HG03159 (cell line): Measurements from ENCODE around the gene BTC.
"Not testable (repeated sequence)": the region's sequence is repeated elsewhere in the genome, so short reads cannot be mapped to it uniquely, and the experiment has no call there.

Experiments
- ATAC-seq: cut with Tn5 transposase; IDR thresholded peaks from one replicate; pipeline ENCODE4 v1.9.1; 2021; ENCODE audit warnings: mild to moderate bottlenecking, moderate library complexity; ENCODE audit not compliant: unreplicated experiment

The BTC gene, protein sequence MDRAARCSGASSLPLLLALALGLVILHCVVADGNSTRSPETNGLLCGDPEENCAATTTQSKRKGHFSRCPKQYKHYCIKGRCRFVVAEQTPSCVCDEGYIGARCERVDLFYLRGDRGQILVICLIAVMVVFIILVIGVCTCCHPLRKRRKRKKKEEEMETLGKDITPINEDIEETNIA

GRCh38 chr4:74794382-74795010, at the start of gene BTC:
TSS of gene BTC (minus strand) at chr4:74794523. CDS start at chr4:74794325, 198 bp downstream.
- ATAC-seq, result no peak

DNA sequence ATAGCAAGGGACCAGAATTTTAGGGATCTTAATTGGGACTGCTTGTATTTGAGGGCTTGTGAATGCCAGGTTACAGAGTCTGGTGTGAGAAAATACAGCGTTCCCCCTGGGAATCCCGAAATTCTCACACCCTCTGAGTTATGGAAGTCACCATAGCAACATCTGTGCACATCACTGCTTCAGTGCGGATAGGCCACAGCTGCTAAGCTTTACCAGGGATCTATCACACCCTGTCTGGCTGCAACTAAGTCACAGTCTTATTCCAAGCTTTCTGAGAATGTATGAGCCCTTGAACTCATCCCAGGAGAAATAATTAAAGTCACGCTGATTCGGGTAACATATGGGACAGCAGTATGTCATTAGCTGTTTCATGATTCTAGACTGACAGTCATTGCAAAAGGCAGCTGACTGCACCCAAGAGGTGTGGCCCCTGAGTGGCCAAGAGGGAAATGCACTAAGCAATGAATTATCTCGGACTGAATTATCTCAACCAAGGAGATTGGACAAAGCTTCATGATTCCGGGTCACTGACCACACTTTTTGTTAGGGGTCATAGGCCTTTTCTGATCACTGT, 46.7 kb upstream of the BTC start:
- ATAC-seq, result no peak

DNA sequence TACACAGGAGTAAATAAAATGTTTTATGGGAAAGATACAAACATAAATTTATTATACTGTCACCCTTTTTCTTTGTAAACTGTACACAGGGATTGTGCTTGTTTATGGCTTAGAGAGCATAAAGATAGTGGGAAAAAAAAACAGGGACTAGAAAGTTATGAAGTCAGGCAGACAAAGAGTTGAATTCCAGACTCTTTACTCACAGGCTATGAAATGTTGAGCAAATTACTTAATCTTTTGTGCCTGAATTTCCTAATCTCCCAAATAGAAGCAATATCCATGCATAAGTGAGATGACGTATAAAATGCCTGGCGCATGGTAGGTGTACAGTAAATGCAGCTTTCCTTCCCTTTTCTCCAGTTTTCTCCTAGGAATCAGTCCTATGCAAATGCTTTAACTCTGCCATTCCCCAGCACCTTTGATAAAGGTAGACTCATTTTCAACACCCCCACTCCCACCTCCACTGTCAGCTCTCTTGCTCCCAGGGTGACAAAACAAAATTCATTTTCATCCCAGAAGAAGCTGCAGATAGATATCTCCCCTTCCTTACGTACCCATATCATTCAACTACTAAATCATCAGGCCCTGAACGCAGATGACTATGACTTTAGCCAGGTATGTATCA, 44.5 kb upstream of the BTC start:
- no peak for ATAC-seq

DNA sequence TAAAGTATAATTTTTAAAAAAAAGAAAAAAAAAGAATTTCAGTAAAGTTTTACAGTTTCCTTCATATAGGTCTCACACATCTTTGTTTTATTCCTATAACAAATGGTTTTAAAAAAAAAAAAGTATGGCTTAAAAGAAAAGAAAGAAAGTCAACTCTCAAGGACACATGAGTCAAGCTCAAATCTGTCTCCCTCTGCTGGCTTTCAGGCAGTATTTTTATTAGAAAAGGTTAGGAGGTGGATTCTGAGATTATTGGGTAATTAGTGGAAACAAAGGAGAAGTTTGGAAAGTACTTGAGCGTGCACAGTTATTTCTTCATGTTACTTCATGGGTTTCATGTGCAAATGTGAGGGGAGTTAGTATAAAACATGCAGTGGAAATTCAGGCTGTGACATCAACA, 36.6 kb upstream of the BTC start:
- no peak for ATAC-seq

- peak; percentile 85 for ATAC-seq
Observed at GRCh38 chr4:74823194-74823593, 28.9 kb upstream of the BTC start.

DNA sequence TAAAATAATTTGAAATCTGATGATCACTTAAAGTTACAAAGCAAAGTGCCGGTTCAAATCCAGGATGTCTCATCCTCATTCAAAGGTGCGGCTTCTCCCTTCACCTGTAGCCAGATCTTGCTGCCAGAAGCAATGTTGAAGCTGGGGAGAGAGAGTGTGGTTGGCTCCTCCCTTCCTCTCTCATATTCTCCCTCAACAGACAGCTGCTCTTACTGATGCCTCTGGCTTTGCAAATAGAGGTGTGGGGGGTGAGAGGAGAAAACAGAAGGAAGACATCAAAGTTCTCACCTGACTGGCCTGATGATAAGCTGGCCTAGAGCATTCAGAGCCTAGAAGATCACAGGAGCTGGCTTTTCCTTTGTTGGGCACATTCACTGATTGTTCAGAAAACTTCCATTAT, 28.3 kb upstream of the BTC start:
- no peak for ATAC-seq

- ATAC-seq, result no peak
Observed at GRCh38 chr4:74821541-74821940, 27.2 kb upstream of the BTC start.

DNA sequence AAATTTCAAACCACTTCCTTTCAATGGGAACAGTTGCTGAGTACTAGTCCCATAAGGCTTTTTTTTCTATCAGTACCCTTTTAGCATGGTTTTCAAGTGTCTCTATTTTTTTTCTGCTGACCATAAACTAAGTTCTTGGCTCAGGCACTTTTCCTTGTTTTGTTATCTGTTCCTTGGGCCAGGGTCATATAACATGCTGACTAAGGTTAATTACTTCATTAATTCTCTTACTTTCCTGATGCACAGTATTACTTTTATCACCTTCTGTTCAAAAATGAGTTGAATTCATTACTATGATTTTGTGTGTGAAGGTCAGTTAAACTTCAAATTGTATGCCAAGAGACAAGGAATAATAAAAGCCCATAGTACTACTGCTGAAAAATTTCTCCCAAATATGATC, 19.7 kb upstream of the BTC start:
- no peak for ATAC-seq

DNA sequence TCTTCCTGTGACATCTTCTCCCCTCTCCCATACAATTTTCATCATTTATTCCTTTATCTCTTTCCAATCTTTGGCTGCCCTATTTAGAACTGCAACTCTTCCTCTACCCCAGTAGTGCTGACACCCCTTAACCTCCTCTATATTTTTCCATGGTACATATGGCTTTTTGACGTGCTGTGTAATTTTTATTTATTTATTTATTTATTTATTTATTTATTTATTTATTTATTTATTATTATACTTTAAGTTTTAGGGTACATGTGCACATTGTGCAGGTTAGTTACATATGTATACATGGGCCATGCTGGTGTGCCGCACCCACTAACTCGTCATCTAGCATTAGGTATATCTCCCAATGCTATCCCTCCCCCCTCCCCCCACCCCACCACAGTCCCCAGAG, 17.7 kb upstream of the BTC start:
- ATAC-seq, result not testable (repeated sequence)

- ATAC-seq, result no peak
Observed at GRCh38 chr4:74805601-74806000, 11.3 kb upstream of the BTC start.

DNA sequence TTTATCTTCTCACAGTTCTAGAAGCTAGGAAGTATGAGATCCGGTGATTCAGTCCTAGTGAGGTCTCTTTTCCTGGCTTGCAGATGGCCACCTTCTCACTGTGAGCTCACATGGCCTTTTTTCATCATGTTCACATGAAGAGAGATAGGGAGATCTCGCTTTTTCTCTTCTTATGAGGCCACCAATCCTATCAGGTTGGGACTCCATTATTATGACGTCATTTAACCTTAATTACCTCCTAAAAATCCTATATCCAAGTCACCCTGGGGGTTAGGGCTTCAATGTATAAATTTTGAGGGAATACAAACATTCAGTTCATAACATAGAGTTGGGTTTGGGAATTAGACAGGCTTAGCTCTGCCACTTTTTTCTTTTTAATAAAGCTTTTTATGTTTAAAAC, 6.0 kb upstream of the BTC start:
- ATAC-seq, result no peak

DNA sequence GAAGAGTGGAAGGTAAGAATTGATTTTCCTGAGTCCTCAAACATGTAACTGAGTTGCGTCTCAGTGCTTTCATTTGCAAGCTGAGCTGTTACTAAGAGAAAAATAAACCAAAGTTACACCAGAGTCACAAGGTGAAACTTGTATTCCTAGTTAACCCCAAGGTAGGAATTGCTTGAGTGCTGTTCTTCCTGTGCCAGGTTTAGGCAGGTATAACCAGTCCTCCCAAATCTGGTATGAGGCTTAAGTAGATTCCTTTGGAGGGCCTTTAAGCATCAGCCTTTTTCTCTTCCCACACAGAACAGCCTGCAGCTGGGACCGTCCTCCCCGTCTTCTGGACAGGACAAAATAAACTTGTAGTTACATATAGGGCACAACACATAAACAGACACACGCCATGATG, 2.3 kb upstream of the BTC start:
- no peak for ATAC-seq

DNA sequence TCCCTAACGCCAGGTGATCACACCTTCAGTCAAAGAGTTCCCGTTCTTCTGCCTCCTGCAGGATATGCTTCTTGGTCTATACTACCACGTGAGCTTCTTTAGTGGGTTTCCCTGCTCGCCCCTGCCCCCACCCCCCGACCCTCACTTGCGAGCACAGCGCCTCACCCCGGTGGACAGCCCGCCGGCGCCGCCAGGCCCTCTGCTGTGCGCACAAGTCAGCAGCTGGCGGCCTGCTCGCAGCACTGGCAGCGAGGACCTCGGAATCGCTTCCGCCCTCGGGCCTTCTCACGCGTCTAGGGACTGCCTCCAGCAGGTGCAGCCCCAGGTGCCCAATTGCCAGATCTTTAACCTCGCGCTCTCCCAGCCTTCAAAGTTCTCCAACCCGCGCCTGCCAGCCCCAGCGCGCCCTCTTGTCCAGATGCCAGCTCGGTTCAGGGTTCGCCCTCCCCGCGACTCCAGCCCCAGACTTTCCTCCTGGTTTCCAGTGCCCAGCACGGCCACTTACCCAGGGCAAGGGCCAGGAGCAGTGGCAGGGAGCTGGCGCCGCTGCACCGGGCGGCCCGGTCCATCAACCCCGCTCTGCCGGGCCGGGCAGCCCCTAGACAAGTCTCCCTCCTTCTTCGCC, 454 bp downstream of the BTC start:
- ATAC-seq, result peak; percentile 55

GRCh38 chr4:74790652-74791051, 3.7 kb downstream of the BTC start:
- no peak for ATAC-seq

GRCh38 chr4:74789518-74789917, 4.8 kb downstream of the BTC start:
- ATAC-seq, result no peak

- no peak for ATAC-seq
Observed at GRCh38 chr4:74777531-74777930, 16.8 kb downstream of the BTC start.

DNA sequence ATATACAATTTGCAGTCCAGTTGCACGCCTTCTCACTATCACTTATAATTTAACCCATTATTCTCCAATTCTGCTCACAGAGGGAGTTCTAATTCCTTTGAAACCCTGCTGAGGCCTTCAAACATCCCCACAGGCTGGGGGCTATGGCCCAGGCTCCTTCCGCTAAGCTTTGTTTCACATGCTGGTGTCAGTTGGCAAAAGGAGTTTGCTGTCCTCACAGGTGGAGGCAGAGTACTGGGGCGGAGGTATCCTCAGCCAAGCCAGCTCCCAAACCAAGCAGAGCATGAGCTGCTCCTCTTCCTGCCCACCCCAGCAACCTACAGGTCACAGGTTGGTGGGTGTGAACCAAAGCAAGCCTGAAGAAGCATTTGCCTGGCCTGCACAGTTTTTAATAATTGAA, 21.5 kb downstream of the BTC start:
- no peak for ATAC-seq

- no peak for ATAC-seq
Observed at GRCh38 chr4:74772106-74772505, 22.2 kb downstream of the BTC start.

DNA sequence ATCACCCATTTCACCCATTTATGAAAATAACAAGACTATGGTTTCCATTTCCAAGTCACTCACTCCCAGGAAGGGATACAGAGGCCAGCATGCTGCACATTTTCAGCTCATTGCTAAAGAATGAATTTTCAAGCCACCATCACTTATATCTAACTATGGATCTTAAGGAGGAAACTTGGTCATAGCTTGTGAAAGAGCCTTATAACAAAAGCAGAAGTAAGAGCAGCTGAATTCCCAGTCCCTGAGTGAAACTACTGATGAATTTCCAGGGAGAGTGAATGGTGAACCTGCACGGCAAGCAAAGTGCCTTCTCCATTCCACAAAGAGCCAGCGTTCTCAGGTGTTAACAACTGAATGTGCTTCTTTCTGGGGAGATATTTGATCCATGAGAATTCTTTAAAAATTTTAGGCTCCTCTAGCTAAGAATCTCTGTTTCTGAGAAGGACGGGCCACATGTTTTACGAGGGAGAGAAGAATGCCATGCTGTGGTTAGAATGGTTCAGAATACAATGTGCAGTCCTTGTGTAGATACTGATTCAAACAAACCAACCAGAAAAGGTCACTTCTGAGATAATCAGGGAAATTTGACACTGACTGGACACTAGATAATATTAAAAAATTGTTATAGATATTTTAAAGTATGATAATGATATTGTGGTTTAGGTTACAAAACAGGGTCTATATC, 24.0 kb downstream of the BTC start:
- ATAC-seq, result no peak

DNA sequence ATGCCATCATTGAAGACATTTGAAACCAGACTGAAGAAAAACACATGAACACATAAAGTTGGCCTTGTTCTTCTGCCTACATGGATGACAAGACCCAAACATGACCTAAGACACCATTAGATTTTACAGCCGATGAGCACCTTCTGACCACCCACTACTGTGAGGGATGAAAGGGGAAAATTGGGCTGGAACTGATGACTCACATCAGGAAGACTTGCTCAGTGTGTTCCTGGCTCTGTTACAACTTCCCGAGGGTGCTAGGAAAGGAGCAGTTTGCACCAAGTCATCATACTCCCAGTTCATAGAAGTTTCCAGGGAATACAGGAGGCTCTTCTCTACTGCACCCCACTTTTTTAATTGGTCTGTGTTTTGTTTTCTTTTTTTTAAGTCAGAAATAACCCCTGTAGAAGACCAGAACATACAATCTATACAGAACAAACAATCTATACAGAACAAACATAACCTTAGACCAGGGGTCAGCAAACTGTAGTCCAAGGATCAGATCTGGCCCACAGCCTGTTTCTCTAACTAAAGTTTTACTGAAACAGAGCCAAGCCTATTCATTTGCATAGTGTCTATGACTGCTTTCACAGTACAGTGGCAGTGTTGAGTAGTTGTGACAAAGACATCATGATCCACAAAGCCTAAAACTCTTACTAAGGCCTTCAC, 25.3 kb downstream of the BTC start:
- ATAC-seq, result peak; percentile 64

DNA sequence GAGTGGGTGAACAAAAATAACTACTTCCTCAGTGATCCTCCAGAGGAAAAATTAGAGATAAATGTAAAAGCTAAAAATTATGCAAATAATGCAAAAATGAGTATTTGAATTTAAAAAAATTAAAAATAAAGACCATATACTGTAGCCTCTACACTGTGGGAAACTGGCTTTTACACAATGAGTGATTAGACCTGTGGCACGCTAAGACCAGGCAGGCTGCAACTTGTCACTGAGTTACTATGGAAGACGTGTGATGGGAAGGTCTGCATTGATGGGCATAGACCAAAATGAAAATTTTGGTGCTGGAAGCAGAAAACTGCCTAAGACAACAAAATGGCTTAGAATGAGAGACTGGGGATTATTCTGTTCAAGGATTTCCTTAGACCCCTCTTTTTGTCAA, 30.2 kb downstream of the BTC start:
- ATAC-seq, result no peak
